HG03108 (cell line): Measurements from ENCODE around the gene CPB2.

Source experiments
- ATAC-seq: cut with Tn5 transposase; IDR thresholded peaks from one replicate; pipeline ENCODE4 v1.9.1; 2021; ENCODE audit warnings: moderate library complexity; ENCODE audit not compliant: unreplicated experiment

The CPB2 gene

GRCh38 chr13:46127358-46128023 is 22.7 kb upstream of the CPB2 start:
- ATAC-seq: no peak

GRCh38 chr13:46126552-46127357 is 21.9 kb upstream of the CPB2 start:
- ATAC-seq: peak; percentile 84

GRCh38 chr13:46126056-46126455 is 21.2 kb upstream of the CPB2 start:
- no peak for ATAC-seq

- no peak for ATAC-seq
Measured at GRCh38 chr13:46124967-46125933, 20.4 kb upstream of the CPB2 start.

GRCh38 chr13:46124531-46124966 is 19.7 kb upstream of the CPB2 start:
- ATAC-seq: no peak

GRCh38 chr13:46122304-46122703 is 17.5 kb upstream of the CPB2 start:
- no peak for ATAC-seq

GRCh38 chr13:46121597-46122163 is 16.8 kb upstream of the CPB2 start:
- no peak for ATAC-seq

- no peak for ATAC-seq
Measured at GRCh38 chr13:46121033-46121432, 16.2 kb upstream of the CPB2 start.

- ATAC-seq: no peak
Measured at GRCh38 chr13:46119883-46120614, 15.2 kb upstream of the CPB2 start.

- ATAC-seq: no peak
Measured at GRCh38 chr13:46116653-46117502, 12.0 kb upstream of the CPB2 start.

GRCh38 chr13:46114613-46115012 is 9.8 kb upstream of the CPB2 start:
- ATAC-seq: no peak

- ATAC-seq: no peak
Measured at GRCh38 chr13:46113596-46113995, 8.8 kb upstream of the CPB2 start.

- no peak for ATAC-seq
Measured at GRCh38 chr13:46111151-46111550, 6.3 kb upstream of the CPB2 start.

GRCh38 chr13:46109451-46109850 is 4.6 kb upstream of the CPB2 start:
- ATAC-seq: no peak

- ATAC-seq: no peak
Measured at GRCh38 chr13:46106839-46107371, 2.1 kb upstream of the CPB2 start.

- no peak for ATAC-seq
Measured at GRCh38 chr13:46103037-46103436, 1.8 kb downstream of the CPB2 start.

- no peak for ATAC-seq
Measured at GRCh38 chr13:46102255-46102605, 2.6 kb downstream of the CPB2 start.

- no peak for ATAC-seq
Measured at GRCh38 chr13:46101484-46102254, 3.2 kb downstream of the CPB2 start.
